Suppressor macrophage treated with lipopolysaccharide for 4 hours (primary cell): Measurements from ENCODE around the gene CHST3.
"Not testable (repeated sequence)": the region's sequence is repeated elsewhere in the genome, so short reads cannot be mapped to it uniquely, and the experiment has no call there.

Experiments
- DNase-seq: peaks from one replicate; pipeline ENCODE4 v3.0.0-alpha.2; 2020

The CHST3 gene

GRCh38 chr10:72013202-72013945 is 49.2 kb downstream of the CHST3 start:
- DNase-seq, result no peak

- no peak for DNase-seq
These were observed 50.0 kb downstream of the CHST3 start for GRCh38 chr10:72014197-72014596.

- DNase-seq, result no peak
These were observed 50.7 kb downstream of the CHST3 start for GRCh38 chr10:72014785-72015480.

GRCh38 chr10:72015841-72016240 is 51.6 kb downstream of the CHST3 start:
- no peak for DNase-seq

- DNase-seq, result no peak
These were observed 52.6 kb downstream of the CHST3 start for GRCh38 chr10:72016608-72017300.

- DNase-seq, result no peak
These were observed 55.1 kb downstream of the CHST3 start for GRCh38 chr10:72019085-72019876.

GRCh38 chr10:72020914-72021809 is 57.0 kb downstream of the CHST3 start:
- no peak for DNase-seq

GRCh38 chr10:72022228-72022627 is 58.0 kb downstream of the CHST3 start:
- no peak for DNase-seq

- no peak for DNase-seq
These were observed 60.4 kb downstream of the CHST3 start for GRCh38 chr10:72024596-72024995.

- no peak for DNase-seq
These were observed 61.2 kb downstream of the CHST3 start for GRCh38 chr10:72025400-72025799.

GRCh38 chr10:72025832-72026231 is 61.6 kb downstream of the CHST3 start:
- DNase-seq, result no peak

GRCh38 chr10:72026278-72027111 is 62.3 kb downstream of the CHST3 start:
- DNase-seq, result no peak

GRCh38 chr10:72027498-72027897 is 63.3 kb downstream of the CHST3 start:
- DNase-seq, result no peak

- DNase-seq, result no peak
These were observed 65.2 kb downstream of the CHST3 start for GRCh38 chr10:72029414-72029813.

- no peak for DNase-seq
These were observed 66.8 kb downstream of the CHST3 start for GRCh38 chr10:72030762-72031543.

- no peak for DNase-seq
These were observed 67.5 kb downstream of the CHST3 start for GRCh38 chr10:72031706-72032105.

GRCh38 chr10:72032409-72033162 is 68.4 kb downstream of the CHST3 start:
- not testable (repeated sequence) for DNase-seq

- no peak for DNase-seq
These were observed 69.9 kb downstream of the CHST3 start for GRCh38 chr10:72034040-72034499.

- no peak for DNase-seq
These were observed 70.6 kb downstream of the CHST3 start for GRCh38 chr10:72034761-72035160.
